Hindlimb muscle (tissue), 1 donor: ENCODE measurements around the gene CATSPER1. TPM values are rescaled to one million over a fixed set of nuclear protein-coding genes. Genes with fewer than 3 reads are reported as not detected.

Source experiments
- DNase-seq: peaks from one replicate; pipeline ENCODE4 v3.0.0-alpha.2; 2013
- polyA plus RNA-seq: library from polyadenylated mRNA; unstranded; fragments of 120-200 nt; gene quantifications from one replicate; pipeline ENCODE4 v1.2.1, GENCODE V29; 2013; ENCODE audit not compliant: insufficient read length

CATSPER1 gene
- polyA plus RNA-seq, 1 donor, result 0.12 TPM

- DNase-seq, result no peak
Observed at GRCh38 chr11:66002648-66003225, 23.5 kb downstream of the CATSPER1 start.

DNA sequence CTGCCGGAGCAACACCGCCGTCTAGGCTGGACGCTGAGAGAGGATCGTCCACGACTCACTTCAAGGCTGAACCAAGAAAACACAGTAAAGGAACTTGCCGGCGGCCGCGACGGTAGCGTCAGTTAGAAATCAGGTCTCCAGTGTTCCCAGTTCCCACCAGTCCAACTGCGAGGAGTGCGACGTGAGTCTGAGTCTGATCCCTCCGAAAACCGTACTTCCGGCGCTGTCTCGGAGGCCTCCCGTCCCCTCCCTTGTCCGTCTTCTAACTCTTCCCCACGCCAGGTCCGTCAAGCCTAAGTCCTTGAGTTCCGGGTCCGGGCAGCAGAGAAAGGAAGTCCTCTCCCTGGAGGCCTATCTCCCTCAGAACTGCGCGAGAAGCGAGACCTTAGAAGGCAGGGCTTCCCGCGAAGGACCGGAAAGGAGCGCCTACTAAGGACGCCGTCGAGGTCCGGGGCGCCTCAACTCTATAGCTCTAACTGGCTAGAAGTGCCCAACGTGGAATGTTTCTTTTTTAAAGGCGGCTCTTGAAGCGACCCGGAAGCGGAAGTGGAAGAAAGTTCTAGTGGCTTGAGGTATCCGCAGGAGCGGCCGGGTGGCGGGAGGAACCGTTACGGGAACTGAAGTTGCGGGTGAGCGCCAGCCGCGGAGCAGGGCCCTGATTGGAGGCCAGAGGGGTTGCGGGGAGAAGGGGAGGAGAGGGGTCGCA is 24.2 kb downstream of the CATSPER1 start, which contains the start of the genes BANF1 and EIF1AD:
TSS of gene BANF1 (plus strand) at position 562 of the 706 bp plus-strand sequence. CDS start 748 bp downstream, outside the sequence.
TSS of gene EIF1AD (minus strand) at position 216 of the 706 bp plus-strand sequence. CDS start 1,768 bp downstream, outside the sequence.
- peak; percentile 97 for DNase-seq

GRCh38 chr11:65997286-65997685 is 29.0 kb downstream of the CATSPER1 start:
- no peak for DNase-seq

GRCh38 chr11:65992056-65992455 is 34.2 kb downstream of the CATSPER1 start:
- DNase-seq, result no peak

- DNase-seq, result peak; percentile 93
Observed at GRCh38 chr11:65988791-65989592, 37.3 kb downstream of the CATSPER1 start.

- DNase-seq, result no peak
Observed at GRCh38 chr11:65987336-65987735, 38.9 kb downstream of the CATSPER1 start.

DNA sequence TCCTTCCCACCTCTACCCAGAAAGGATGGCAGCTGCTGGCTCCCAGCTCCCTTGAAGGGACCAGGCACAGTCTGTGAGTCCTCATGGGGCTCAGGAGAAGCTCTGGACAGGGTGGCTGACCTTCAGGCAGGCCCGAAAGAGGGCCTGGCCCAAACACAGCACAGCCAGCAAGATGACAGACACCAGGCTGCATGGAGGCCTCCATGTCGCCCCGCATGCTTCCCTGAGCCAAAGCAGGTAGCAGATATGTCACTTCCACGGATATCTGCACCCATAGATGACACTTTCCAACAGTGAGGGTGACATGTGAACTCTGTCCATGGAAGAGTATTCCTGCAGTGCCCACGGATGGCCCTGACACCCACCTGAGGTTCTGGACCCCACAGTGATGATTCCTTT is 42.7 kb downstream of the CATSPER1 start:
- no peak for DNase-seq

DNA sequence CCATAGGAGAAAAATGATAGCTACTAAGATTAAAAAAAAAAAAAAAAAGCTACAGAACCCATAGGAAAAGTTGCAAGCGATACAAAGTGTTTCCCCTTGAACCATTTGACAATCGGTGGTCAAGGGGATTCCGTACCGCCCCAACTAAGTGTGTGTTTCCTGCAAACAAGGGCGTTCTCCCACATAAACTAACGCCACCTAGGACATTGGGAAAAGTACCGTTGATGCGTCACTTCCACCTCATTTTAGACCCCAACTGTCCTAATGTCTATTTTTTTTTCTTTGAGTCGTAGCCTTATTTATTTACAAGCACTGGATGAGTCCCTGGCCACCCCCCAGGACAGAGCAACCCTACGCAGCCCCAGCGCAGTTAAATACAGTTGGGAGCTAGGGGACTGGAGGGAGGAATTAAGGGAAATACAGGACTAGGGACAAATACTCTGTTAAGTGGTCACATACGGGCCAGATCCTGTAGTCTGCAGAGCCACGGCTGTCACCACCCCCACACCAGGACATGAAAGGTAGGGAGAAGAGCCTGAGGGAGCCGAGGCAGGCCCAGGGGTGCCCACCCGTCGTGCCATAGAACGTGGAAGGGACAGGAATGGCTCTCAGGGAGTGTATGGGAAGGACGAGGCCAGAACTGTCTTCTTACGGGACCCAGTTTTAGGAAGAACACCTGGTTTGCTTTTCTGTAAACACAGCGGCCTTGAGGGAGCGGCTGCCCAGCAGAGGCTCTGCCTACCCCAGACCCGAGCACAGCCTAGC is 43.3 kb downstream of the CATSPER1 start:
- DNase-seq, result no peak

DNA sequence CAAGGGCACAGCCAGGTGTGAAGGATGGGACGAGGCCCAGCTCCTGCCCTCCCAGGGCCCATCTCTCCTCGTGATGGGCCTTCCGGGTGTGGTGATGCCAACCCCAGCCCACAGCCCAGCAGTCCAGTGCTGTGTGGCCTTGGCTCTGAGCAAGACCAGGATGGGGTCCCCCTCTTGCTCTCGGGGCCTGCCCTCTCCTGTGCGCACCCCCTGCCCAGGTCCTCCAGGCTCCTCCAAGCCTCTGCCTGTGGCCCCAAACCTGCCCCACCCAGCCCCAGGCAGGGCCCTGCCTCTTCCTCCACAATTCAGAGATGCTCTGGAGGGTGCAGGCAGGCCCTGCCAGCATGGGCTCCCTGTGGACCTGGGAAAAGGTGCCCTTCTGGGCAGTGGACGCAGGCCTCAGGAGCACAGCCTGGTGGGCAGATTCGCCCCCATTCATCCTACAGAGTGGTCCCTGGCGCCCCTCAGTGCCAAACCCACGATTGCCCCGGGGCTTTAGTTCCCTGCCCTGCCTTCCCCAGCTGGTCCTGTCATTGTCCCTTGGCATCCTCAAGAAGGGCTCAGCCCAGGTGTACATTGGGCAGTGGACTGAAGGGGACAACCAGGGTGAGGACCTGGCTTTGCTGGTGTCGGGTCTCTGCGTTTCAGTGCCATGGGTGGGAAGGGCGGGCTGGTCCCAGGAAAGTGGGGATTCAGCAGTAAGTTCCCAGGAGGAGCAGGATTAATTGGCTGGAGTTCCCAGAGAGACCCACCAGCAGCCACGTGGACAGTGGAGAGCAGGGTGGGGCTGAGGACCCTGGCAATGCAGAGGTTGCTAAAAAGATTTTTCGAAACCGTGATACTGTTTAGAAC is 44.1 kb downstream of the CATSPER1 start:
- DNase-seq, result no peak

GRCh38 chr11:65981101-65981740 is 45.1 kb downstream of the CATSPER1 start:
- no peak for DNase-seq

- DNase-seq, result no peak
Observed at GRCh38 chr11:65979261-65979759, 47.0 kb downstream of the CATSPER1 start.

- DNase-seq, result no peak
Observed at GRCh38 chr11:65978391-65979238, 47.7 kb downstream of the CATSPER1 start.

- no peak for DNase-seq
Observed at GRCh38 chr11:65977621-65978390, 48.5 kb downstream of the CATSPER1 start.

DNA sequence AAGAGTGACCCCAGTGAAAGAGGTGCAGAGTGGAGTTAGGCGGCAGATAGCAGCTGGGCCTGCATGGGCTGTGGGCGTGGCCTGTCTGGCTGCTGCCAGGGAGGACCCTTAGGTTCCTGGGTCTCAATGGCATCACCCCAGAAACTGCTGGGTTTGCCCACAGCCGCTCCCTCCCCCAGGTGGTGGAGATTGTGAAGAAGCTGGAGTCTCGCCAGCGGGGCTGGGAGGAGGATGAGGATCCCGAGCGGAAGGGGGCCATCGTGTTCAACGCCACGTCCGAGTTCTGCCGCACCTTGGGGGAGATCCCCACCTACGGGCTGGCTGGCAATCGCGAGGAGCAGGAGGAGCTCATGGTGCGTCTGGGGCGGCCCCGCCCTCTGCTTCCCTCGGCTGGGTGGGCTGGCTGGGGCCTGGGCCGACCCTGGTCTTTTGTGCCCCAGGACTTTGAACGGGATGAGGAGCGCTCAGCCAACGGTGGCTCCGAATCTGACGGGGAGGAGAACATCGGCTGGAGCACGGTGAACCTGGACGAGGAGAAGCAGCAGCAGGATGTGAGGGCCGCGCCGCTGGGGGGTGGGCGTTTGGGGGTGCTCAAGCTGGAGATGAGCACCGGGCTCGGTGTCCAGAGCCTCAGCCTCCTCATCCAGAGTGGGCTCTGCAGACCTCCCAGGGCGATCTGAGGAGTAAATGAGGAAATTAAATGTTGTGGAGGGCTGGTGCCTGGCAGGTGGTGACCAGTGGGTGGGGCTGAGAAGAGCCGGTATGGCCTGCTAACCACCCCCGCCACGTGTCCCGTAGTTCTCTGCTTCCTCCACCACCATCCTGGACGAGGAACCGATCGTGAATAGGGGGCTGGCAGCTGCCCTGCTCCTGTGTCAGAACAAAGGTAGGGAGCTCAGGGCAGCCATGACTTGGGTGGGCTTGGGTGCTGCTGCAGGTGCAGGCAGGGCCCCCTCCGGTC is 49.8 kb downstream of the CATSPER1 start:
- DNase-seq, result no peak

DNA sequence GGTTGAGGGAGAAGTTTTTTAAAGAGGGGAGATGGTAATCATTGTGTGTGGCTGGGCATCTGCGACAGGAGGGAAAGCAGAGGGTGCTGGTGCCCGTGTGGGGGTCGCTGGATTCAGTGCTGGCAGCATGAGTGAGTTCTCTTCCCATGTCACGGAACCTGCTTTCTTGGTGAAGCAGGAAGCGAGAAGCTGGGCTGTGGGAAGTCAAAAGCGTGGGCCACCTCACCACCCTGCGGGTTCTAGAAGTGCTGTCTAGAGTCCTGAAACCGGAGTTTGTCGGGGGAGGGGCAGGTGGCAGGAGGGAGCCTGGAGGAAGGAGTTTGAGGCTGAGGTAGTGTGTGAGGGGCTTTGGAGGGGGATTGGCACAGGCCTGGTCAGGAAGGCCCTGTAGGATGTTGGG is 50.5 kb downstream of the CATSPER1 start:
- DNase-seq, result no peak

GRCh38 chr11:65973439-65974110 is 52.7 kb downstream of the CATSPER1 start:
- DNase-seq, result no peak

GRCh38 chr11:65972116-65972515 is 54.2 kb downstream of the CATSPER1 start:
- DNase-seq, result no peak
